Neural cell (in vitro differentiated cells): ENCODE measurements around the gene ZDHHC3. TPM values are rescaled to one million over a fixed set of nuclear protein-coding genes. Genes with fewer than 3 reads are reported as not detected.

ENCODE experiments used
- H2AFZ ChIP-seq: fragments of 200-600, 300-800 bp; sonication (generic), shearing (Covaris generic); 2 replicates; pipeline ENCODE4 v1.6.0; 2014; ENCODE audit warnings: low read depth, mild to moderate bottlenecking, antibody characterized with exemption, low read length, moderate library complexity
- H3F3A ChIP-seq: fragments of 200-600 bp; shearing (Covaris generic); 2 replicates; pipeline ENCODE4 v1.6.1; 2016; ENCODE audit warnings: mild to moderate bottlenecking, moderate library complexity, mixed read lengths, antibody characterized with exemption, low read length; ENCODE audit not compliant: insufficient read depth, poor library complexity, severe bottlenecking
- H3K27ac ChIP-seq: fragments of 200-600, 300-800 bp; sonication (generic), shearing (Covaris generic); 2 replicates; pipeline ENCODE4 v1.5.1; 2014; ENCODE audit warnings: mild to moderate bottlenecking, low read length, moderate library complexity
- H3K27me3 ChIP-seq: fragments of 300-800, 200-600 bp; sonication (generic), shearing (Covaris generic); 2 replicates; pipeline ENCODE4 v1.6.0; 2014; ENCODE audit warnings: mild to moderate bottlenecking, low read depth, low read length, moderate library complexity; ENCODE audit not compliant: insufficient read depth
- H3K36me3 ChIP-seq: fragments of 300-800, 200-600 bp; sonication (generic), shearing (Covaris generic); 2 replicates; pipeline ENCODE4 v1.5.1; 2014; ENCODE audit warnings: mild to moderate bottlenecking, antibody characterized with exemption, low read length, moderate library complexity; ENCODE audit not compliant: insufficient read depth
- H3K4me2 ChIP-seq: fragments of 300-800, 200-600 bp; sonication (generic), shearing (Covaris generic); 2 replicates; pipeline ENCODE4 v1.6.0; 2014; ENCODE audit warnings: mild to moderate bottlenecking, low read length
- H3K4me3 ChIP-seq: fragments of 300-800, 200-600 bp; sonication (generic), shearing (Covaris generic); 2 replicates; pipeline ENCODE4 v1.5.1; 2014; ENCODE audit warnings: mild to moderate bottlenecking, low read length, moderate library complexity
- H3K79me2 ChIP-seq: fragments of 200-600 bp; shearing (Covaris generic); replicated peaks from 2 replicates; pipeline ENCODE4 v1.6.0; 2014; ENCODE audit warnings: mild to moderate bottlenecking, low read length, moderate library complexity; ENCODE audit not compliant: insufficient read depth
- H3K9ac ChIP-seq: fragments of 300-800, 200-600 bp; sonication (generic), shearing (Covaris generic); 2 replicates; pipeline ENCODE4 v1.6.1; 2016; ENCODE audit warnings: mild to moderate bottlenecking, low read length, mixed read lengths
- H3K9me2 ChIP-seq: fragments of 200-600 bp; shearing (Covaris generic); 2 replicates; pipeline ENCODE4 v1.6.1; 2016; ENCODE audit warnings: mild to moderate bottlenecking, low read length, mixed read lengths; ENCODE audit not compliant: insufficient read depth
- H3K9me3 ChIP-seq: fragments of 200-600, 300-800 bp; sonication (generic), shearing (Covaris generic); 2 replicates; pipeline ENCODE4 v1.6.1; 2016; ENCODE audit warnings: mild to moderate bottlenecking, mixed run types, low read length, moderate library complexity, mixed read lengths
- H4K20me1 ChIP-seq: fragments of 200-600 bp; shearing (Covaris generic); 2 replicates; pipeline ENCODE4 v1.6.1; 2016; ENCODE audit warnings: mild to moderate bottlenecking, mixed run types; ENCODE audit not compliant: insufficient read depth
- CTCF ChIP-seq: fragments of 450-650 bp; IDR thresholded peaks from 2 replicates; pipeline ENCODE4 v1.5.1; 2014; ENCODE audit warnings: antibody characterized with exemption, mild to moderate bottlenecking, moderate library complexity; ENCODE audit not compliant: poor library complexity, severe bottlenecking
- EP300 ChIP-seq: fragments of 450-650 bp; conservative IDR thresholded peaks from 2 replicates; pipeline ENCODE4 v1.6.1; 2014; ENCODE audit warnings: antibody characterized with exemption, mild to moderate bottlenecking, moderate library complexity; ENCODE audit not compliant: poor library complexity, severe bottlenecking
- EZH2 ChIP-seq: fragments of 200-600, 300-800 bp; shearing (Covaris generic), sonication (generic); IDR thresholded peaks from 2 replicates; pipeline ENCODE4 v1.6.1; 2014; ENCODE audit warnings: antibody characterized with exemption, low read length, borderline replicate concordance, mild to moderate bottlenecking; ENCODE audit not compliant: insufficient read depth, poor library complexity, severe bottlenecking
- MXI1 ChIP-seq: fragments of 450-650 bp; conservative IDR thresholded peaks from 2 replicates; pipeline ENCODE4 v1.6.1; 2014; ENCODE audit warnings: antibody characterized with exemption, mild to moderate bottlenecking; ENCODE audit not compliant: poor library complexity, severe bottlenecking
- POLR2AphosphoS5 ChIP-seq: IDR thresholded peaks from 2 replicates; pipeline ENCODE4 v1.6.1; 2012
- RAD21 ChIP-seq: fragments of 450-650 bp; conservative IDR thresholded peaks from 2 replicates; pipeline ENCODE4 v1.6.1; 2014; ENCODE audit warnings: antibody characterized with exemption, mild to moderate bottlenecking, moderate library complexity
- SMC3 ChIP-seq: fragments of 450-650 bp; conservative IDR thresholded peaks from 2 replicates; pipeline ENCODE4 v1.6.1; 2014; ENCODE audit warnings: antibody characterized with exemption, mild to moderate bottlenecking, moderate library complexity; ENCODE audit not compliant: poor library complexity
- TAF1 ChIP-seq: IDR thresholded peaks from 2 replicates; pipeline ENCODE4 v1.6.1; 2012; ENCODE audit warnings: low read depth
- polyA plus RNA-seq: library from polyadenylated mRNA; depleted of rRNA; stranded (reverse); fragments of >200 nt; gene quantifications from 2 replicates; pipeline ENCODE4 v1.2.3, GENCODE V29; 2014
- TF ChIP-seq, protein P1 (sequence below): IDR thresholded peaks from 2 replicates; pipeline ENCODE4 v1.6.1; 2012; ENCODE audit warnings: borderline replicate concordance

The ZDHHC3 gene
- polyA plus RNA-seq, 1 donor from 2014 or later: 35.8 TPM

DNA sequence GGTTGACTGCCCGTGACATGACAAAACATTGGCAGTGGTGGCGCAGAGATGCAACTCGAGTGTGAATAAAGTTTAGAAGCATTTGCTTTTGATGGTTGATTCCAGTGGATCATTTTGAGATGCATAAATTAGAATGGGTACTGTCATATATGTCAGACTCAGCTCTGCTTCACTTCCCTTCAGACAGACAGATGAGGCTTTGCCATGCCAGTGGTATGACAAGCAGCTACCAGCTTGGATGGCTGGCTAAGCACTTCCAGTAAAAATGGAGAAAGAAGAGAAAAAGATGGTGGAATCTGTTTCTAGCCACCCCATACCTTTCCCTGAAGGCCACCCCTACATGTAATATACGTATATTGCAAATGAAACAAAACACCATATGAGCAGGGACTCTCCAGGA lies 36.6 kb upstream of the ZDHHC3 start:
- Histone ChIP-seq H3K9me3 (no peaks in the 10 kb centered on the region), H3K4me2 (no peak overlapping the region), H3K79me2 (no peaks in the 10 kb centered on the region), H3K36me3 (no peaks in the 10 kb centered on the region), H4K20me1 (no peaks in the 10 kb centered on the region), H3K4me3 (no peak overlapping the region), H3F3A (no peaks in the 10 kb centered on the region), H2AFZ (no peak overlapping the region), H3K9ac (no peak overlapping the region), H3K9me2 (no peaks in the 10 kb centered on the region), H3K27ac (no peak overlapping the region), H3K27me3 (no peaks in the 10 kb centered on the region)
- TF ChIP-seq CTCF (no peak), EP300 (peak; percentile 48), MXI1 (no peak), SMC3 (no peak)
- TF ChIP-seq, protein P1, sequence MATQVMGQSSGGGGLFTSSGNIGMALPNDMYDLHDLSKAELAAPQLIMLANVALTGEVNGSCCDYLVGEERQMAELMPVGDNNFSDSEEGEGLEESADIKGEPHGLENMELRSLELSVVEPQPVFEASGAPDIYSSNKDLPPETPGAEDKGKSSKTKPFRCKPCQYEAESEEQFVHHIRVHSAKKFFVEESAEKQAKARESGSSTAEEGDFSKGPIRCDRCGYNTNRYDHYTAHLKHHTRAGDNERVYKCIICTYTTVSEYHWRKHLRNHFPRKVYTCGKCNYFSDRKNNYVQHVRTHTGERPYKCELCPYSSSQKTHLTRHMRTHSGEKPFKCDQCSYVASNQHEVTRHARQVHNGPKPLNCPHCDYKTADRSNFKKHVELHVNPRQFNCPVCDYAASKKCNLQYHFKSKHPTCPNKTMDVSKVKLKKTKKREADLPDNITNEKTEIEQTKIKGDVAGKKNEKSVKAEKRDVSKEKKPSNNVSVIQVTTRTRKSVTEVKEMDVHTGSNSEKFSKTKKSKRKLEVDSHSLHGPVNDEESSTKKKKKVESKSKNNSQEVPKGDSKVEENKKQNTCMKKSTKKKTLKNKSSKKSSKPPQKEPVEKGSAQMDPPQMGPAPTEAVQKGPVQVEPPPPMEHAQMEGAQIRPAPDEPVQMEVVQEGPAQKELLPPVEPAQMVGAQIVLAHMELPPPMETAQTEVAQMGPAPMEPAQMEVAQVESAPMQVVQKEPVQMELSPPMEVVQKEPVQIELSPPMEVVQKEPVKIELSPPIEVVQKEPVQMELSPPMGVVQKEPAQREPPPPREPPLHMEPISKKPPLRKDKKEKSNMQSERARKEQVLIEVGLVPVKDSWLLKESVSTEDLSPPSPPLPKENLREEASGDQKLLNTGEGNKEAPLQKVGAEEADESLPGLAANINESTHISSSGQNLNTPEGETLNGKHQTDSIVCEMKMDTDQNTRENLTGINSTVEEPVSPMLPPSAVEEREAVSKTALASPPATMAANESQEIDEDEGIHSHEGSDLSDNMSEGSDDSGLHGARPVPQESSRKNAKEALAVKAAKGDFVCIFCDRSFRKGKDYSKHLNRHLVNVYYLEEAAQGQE: no peak

- Histone ChIP-seq H3K4me2 (no peak overlapping the region), H3K36me3 (no peaks in the 10 kb centered on the region)
These were observed 36.0 kb upstream of the ZDHHC3 start for GRCh38 chr3:45011756-45012508.

More at GRCh38 chr3:45011756-45012508, 36.0 kb upstream of the ZDHHC3 start:
- Histone ChIP-seq H4K20me1 (no peaks in the 10 kb centered on the region), H3K79me2 (no peaks in the 10 kb centered on the region), H3K9me3 (no peaks in the 10 kb centered on the region), H3K27me3 (no peaks in the 10 kb centered on the region), H3K4me3 (no peak overlapping the region), H3K9ac (no peak overlapping the region), H2AFZ (no peak overlapping the region), H3K9me2 (no peaks in the 10 kb centered on the region), H3K27ac (no peak overlapping the region), H3F3A (no peaks in the 10 kb centered on the region)
- TF ChIP-seq TAF1 (no peak), SMC3 (no peak), EZH2 (no peak), MXI1 (no peak), RAD21 (no peak), POLR2AphosphoS5 (no peak), EP300 (no peak), CTCF (no peak)
- TF ChIP-seq, protein P1: no peak
